Measurements from ENCODE around the gene IFRD1.
"Not testable (repeated sequence)": the region's sequence is repeated elsewhere in the genome, so short reads cannot be mapped to it uniquely, and the experiment has no call there.

IFRD1 gene

DNA sequence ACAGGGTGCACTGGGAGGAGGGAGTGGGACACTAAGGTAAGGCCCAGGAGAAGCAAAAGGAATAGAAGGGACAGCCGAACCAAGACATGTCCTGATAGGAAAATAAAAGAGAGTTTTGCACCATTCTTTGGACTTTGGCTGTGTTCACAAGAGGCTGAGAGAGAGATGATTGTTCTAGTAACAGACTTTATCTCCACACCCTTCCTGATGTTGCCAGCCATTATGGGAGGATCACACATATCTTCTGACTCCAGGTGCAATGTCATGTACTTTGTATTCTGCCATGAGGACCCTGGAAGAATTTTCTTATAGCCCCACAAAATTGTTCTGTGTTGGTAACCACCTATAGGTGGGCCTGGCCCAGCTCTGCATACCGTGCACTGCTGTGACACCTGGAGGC lies 41.9 kb downstream of the IFRD1 start:
- DNase-seq = no peak

DNA sequence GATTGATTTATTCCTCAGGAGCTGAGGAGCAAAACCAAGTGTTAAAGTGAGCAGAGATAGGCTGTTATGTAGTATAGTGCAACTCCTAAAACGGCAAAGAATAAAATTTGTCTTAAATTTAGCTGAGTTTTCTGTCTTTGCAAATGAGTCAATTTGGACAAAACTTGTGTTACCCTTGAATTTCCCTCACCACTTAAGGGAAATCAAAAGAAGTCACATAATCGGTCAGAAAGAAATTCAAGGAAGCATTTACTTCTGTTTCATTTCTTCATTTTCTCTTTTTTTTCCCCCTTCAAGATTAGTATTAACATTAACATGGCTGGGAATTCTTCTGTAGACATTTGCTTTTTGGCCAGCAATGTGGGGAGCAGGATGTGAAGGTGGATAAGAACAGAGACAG lies 44.4 kb downstream of the IFRD1 start:
- DNase-seq = no peak

DNA sequence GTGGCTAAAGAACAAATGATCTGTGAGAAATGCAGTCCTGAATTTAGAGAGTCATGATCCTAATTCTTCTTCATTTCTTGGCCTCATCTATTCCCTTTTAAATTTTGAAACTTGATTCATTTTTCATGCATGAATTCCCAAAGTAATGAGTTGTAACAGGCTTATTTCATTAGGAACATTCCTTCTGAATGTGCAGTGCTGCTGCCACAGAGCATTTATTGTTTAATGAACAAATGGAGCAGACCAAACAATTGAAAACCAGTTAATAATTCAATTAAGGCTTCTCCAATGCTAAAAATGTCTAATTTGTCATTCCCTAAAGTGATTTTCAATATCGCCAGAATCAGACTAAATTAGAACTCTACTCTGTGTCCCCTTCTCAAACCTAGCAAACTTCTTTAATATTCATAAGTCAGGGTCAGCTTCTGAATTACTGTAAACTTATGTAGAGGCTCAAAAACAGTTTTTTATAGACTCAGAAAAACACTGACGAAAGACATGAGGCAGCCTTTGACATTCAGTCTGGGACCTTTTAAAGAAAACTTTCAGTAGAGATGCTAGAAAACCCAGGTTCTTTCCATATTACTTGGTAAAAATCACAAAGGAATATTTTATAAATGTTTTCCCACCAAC lies 45.0 kb downstream of the IFRD1 start:
- no peak for DNase-seq

DNA sequence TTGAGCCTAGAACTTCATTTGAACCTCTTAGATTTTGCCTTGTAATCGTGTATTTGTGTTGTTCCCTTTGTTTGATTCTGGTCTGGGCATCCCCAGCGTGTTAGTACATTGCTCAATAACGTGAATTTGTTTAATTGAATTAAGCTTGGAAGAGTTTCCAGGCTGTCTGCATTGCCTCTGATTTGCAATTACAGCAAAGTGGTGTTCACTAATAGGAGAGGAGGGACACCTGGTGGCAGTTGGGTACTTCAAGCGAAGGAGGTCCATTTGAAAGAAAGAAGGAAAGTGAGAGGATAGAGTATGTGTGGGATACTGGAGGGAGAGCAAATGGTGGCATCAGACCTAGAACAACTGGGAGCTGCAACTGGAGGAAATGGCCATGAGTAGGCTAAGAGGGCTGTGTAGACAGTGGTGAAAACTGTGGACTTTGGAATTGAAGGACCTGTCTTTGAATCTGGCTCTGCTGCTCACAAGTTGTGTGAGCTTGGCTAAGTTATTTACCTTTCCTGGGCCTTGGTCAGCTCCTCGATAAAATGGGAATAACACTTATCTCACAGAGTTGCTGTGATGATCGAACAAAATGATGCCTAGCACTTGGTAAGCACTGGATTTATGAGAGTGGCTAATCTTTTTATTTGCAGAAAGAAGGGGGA lies 45.7 kb downstream of the IFRD1 start:
- DNase-seq = peak; percentile 9

DNA sequence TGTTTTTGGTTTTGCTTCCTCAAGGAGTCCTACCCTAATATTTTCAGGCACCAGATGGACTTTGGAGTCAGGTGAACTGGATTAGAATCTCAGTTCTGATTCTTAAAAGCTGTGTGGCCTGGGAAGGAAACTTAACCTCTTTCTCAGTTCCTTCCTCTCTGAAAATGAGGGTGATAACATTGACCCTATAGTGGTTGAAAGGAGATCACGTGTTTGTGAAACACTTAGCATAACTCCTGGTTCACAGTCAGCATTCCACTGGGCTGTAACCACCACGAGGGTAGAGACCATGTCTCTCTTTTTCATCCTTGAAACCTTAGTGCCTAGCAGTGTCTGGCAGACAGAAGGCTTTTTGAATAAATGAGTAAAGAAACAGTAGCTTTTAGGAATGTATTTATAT lies 47.2 kb downstream of the IFRD1 start:
- DNase-seq = no peak

DNA sequence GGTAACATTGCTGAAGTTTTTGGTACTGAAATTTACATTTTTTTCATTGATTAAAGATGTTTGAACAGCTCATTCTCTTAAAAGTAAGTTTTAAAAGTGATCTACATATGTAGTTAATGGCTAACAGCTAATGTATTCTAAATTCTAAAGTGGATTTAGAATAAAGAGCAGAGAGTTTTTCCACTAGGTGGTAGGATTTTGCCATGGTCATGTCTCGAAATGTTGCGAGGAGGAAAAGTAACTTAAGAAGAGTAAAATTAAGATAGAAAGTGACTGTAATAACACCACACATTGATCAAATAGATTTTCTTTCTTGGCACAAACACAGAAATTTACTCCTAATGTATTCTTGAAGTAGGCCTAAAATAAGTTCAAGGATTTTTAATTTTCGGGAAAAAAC lies 50.4 kb downstream of the IFRD1 start:
- no peak for DNase-seq

DNA sequence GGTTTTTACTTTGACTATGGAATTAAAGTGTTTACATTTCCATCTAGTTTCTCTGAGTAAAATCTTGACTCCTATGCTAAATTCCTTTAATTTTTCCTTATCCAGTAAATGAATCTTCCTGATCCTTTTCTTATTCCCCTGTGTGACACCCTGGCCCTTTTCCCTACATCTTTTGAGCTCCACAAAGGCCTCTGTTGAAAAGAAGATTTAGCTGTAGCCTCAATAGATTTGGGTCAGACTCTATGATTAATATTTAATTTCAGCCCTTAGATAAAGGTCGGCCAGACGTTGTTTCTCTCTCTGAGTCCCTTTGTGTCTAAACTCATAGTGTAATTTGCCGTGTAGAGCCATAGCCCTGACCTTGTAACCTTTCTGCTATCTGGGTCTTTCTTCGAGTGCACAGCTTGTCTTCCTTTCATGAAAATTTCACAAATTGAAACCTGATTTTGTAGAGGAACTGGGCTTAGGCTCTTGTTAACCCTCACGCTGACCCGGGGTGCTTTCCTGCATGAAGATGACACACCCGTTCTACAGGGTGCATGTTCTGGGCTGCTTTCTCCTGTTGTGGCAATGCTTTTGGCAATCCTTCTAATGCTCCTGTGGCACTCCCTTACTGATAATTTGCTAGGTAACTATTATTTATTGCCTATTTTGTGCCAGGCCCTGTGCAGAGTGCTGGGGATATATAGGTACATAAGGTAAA lies 51.7 kb downstream of the IFRD1 start:
- DNase-seq = no peak

DNA sequence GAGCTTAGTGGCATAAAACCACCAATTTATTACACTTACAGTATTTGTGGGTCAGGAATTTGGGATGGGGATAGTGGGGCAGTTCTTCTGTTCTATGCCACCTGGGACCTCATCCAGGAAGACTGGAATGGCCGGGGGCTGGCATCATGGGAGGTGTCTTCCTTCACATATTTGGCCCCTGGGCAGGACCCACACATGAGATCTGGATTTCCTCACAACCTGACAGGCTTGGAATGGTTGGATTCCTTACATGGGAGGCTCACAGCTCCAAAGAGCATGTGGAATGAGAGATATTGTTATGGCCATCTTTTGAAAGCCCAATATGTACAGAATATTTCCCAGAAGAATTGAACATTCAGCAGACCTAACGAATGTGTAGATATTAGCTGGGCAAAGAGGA lies 52.4 kb downstream of the IFRD1 start:
- no peak for DNase-seq

DNA sequence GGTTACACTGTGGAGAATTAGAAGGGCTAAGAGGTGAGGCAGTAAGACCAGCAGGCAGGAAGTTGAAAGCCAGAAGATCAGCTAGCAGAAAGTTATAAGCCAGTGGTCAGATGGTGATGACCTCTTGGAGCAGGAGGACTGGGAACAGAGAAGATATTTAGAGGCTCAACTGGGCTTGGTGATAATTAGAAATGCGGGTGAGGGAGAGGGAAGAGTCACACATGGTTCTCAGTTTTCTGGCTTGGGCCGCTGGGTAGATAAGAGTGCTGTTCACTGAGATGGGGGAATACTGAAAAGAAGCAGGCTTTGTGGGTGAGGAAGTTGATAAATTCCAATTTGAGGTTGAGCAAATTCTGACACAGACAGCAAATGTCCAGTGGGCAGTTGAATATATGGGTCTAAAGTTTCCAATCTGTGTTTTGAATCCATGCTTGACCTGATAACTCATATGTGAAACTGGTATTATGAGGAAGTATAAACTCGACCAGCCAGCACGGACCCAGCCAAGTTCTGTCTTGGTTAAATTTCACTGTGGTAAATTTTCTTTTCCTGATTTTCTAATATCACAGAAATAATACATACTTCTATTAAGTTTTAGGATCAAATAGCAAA lies 53.2 kb downstream of the IFRD1 start:
- no peak for DNase-seq

DNA sequence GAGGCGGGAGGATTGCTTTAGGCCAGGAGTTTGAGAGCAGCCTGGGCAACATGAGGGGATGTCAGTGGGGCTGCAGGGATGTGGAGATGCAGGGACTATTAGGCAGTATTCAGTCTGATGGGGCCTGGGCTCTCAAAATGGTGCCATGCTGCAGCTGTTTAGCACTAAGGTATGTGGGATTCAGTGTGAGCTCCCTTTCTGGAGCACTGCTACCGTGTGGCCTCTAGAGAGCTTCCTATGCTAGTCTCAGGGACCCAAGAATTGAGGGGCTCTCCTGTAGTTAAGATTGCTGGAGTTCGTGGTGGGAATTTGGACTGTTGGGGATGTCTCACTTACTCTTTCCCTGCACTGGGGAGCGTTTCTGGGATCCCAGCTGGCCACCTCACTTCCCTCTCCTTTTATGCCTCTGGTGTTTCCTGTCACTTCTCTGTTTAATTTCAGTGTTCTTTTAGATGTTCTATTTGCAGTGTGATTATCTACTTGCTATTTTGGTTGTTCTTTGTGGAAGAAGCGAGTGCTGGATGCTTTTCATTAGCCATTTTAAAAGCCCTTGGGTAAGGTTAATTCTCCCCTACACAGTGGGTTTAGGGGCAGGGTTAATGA lies 53.9 kb downstream of the IFRD1 start:
- no peak for DNase-seq

DNA sequence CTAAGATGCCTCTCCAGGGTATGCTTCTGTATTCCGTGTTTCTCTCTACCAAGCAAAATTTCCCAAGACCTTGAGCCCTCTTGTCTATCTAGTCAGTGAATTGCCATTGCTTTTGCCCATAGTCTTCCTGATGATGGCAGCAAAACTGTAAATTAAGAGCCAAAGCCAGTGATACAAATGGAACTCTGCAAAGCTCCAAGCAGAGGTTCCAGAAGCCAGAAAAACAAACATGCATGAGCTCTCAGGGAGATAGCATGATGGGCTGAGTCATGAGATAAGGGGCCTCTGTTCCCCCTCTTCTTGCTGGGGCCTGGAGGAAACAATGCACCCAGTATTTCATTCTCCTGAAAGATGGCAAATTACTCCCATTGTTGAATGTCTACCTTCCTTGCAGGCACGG lies 55.2 kb downstream of the IFRD1 start:
- no peak for DNase-seq

DNA sequence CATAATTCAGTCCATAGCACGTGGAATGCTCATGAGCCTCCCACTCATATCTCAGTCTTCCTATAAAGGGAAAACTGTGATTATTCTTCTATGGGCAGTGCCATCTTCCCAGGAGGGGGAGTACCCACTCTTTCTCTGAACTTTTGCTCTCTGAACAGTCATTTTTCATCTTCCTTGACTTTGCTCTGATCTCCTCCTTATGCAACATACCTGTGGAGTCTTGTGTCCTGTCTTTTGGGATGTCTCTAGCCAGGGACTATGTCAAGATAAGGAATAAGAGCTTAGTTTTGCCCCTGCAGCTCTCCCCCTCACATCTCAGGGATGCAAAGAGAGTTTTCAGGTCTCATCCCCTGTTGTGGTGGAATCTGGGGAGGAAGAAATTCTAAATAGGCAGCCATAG lies 58.1 kb downstream of the IFRD1 start:
- DNase-seq = no peak

DNA sequence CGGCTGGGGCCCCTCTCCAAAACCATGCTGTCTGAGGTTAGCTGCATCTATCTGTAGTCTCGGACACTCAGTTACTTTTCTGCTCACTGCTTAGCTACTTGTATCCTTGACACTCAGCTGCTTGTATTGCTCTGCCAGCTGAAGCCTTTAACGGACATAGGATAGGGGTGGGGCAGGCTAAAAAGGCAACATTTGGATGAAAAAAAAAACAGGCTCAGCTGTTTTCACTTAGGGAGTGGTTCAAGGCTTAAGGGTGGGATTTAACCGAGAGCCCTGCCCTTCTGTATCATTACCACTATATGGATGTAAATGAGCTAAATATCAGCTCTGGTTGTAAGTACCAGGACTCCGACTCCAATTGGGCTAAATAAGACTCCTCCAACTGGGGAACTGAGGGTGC lies 59.1 kb downstream of the IFRD1 start:
- no peak for DNase-seq

DNA sequence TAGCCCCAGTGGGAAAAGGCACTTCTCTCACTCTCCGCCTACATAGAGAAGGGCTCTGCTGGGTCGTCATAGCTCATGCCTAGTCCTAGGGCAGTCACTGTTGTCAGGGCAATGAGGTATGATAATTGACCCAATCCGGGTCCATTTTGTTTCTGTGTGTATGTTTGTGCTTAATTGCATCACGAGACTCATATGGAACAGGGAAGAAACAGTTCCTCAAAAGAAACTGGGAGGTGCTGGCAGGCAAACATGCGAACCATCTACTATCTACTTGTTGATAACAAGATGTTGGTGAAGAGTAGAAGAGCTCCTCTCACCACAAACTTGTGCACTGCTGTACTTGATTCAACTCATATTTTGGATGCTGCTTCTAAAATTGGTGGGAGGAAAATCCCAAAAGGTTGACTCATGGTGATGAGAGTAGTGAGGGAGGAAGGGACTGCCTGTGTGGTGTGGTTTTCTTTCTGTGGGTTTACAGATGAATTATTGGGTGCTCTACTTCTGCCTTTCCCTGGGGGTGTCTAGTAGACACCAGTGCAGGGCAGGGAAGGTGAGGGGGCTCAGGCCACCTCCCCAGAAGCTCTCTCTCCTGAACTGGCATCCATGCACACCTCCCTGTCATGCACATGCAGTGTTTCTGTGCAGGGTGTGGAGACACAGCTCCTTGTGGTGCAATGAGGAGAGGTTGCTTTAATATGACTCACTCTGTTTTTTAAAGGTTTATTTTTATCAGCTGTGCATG lies 59.9 kb downstream of the IFRD1 start:
- DNase-seq = no peak

DNA sequence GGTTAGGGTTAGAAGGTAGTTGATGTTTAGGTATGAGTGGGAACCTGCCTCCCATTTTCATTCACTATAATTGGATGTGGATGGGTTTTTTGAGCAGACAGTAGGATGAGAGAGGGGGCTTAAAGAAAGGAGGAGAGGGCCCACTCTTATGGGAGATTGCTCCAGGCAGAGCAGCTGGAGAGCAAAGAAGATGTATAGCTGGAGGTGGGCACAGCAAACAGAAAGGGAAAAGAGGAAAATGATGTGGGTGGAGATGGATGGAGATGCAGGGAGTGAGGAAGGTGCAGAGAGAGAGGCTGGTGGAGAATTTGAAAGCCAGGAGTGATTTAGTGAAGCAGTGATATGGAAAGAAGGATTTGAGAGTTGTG lies 60.5 kb downstream of the IFRD1 start:
- DNase-seq = no peak

DNA sequence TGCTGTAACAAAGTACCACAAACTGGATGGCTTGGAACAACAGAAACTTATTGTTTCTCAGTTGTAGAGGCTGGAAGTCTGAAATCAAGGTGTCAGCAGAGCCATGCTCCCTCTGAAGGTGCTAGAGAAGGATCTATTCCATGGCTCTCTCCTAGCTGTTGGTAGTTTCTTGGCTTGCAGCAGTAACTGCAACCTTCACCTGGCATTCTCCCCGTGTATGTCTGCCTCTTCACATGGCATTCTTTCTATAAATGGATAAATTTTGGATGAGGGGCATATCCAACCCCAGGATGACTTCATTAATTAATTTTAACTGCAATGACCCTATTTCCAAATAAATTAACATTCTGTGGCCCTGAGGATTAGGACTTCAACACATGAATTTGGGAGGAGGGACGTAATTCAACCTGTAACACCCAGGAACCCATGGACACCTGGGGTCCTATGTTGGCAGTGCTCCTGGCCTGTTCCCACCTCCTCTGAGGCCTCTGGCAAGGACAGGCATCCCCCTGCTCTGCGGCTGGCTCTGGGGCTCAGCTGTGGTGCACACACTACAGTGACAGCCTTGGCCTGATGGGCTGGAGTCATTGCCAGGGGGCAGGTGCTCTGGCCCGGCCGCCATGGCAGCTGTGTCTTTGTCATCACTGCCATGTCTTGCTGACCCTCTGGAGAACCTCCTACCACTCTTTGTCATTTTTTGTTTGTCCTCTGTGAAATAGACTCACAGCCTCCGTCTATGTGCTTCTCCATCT lies 61.4 kb downstream of the IFRD1 start:
- DNase-seq = no peak

DNA sequence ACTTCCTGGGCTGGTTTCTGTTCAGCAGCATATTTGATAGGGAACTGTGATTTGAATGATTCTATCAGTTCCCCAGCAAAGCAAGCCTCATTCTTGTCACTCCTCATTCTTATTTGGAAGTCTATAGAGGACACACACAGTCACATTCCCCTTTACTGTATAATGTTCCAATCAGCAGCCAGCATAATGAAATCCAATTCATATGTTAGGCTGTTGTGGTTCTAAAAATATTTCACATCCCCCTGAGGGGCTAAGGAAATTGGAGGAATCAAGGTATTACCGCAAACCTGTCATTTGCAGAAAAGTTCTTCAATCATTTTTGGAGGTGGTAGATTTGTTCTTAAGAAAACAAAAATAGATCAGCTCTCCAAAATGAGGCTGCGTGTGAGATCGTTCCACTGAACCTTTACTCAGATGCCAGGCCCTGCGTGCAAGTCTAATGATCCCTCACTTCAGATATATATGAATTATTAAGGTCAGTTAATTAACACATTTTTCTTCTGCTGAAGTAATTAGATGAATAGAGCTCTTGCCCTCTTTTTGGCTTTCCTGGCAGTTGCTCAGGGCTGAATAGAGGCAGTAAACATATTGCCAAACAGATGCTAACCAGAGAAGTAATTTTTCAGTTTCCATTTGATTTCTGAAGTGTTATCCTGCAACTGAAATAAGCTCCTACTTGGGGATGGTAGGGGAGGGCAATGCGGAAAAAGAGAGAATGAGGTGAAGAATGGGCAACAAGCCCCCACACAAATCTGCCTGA lies 62.4 kb downstream of the IFRD1 start:
- no peak for DNase-seq

DNA sequence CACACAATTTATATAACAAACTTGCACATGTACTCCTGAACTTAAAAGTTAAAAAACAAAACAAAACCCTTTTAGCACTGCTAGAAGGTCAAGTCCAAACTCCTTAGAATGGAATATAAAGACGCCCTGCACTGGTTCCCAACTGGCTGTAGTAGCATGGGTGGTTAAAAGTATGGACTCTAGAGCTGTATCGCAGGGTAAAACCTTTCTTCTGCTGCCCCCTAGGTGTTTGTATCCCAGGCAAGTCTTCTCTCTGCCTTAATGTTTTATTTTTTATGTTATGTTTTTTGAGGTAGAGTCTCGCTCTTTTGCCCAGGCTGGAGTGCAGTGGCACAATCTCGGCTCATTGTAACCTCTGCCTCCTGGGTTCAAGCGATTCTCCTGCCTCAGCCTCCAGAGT lies 65.7 kb downstream of the IFRD1 start:
- DNase-seq = no peak

DNA sequence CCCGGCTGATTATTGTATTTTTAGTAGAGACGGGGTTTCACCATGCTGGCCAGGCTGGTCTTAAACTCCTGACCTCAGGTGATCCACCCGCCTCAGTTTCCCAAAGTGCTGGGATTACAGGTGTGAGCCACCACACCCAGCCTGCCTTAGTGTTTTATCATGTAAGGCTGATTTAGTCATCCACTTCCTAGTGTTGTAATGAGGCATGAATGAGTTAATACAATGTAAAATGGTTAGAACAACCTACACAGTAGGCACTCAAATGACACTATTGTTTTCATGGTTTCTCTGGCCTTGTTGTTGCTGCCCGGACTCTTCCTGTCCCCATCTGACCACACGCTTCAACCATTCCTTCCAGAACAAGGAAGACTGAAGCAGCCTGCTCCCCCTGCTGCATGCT lies 66.2 kb downstream of the IFRD1 start:
- DNase-seq = not testable (repeated sequence)

DNA sequence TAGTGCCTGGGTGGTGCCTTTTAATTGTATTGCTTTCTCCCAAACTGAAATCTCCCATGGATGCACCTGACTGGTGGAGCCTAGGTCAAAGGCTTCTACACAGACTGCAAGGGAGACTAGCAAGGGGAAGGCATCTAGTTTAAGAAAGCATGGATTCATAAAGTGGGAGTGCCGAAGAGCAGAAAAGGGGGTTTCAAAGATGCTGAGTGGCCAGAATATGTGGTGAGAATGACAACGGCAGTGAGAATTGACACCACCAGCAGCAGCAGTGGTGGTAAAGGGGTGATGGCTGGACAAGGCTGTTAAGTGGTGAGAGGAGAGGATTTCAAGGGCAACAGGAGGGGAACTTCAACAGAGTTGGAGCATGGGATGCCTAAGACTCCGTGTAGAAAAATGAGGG lies 67.2 kb downstream of the IFRD1 start:
- no peak for DNase-seq

DNA sequence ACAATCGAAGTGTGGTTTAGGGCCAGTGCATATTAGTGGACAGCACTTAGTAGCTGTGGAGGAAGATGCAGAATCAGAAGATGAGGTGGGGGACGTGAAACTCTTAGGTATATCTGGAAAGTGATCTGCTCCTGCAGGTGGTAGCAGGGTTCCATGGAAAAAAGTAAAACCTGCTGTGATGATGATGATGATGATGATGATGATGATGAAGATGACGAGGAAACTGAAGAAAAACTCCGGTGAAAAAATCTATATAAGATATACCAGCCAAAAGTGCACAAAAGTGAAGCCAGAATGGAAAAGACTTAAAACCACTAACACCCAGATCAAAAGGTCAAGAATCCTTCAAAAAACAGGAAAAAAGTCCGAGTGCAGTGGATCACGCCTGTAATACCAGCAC lies 70.5 kb downstream of the IFRD1 start:
- no peak for DNase-seq

DNA sequence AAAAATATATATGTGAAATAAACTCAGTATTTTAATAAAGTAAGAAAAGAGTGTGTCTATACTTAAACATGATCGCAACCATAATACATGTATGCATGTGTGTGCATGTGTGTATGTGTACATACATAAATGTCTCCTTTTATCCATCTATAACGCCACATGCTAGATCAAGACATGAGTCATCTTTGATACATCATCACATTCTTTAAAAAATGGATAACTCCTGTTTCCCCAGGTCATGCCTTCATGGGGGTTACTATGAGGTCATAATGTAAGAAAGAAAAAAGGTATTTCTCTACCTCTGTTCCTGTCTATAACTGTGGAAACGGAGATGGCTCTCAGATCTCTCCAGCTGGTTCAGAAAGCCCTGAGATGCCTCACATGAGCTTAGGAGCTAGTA lies 71.7 kb downstream of the IFRD1 start:
- no peak for DNase-seq
